OCI-LY1 (cell line): ENCODE results near the gene CEP128.

ENCODE experiments used
- H2AFZ ChIP-seq: fragments of 200-600 bp; sonication (generic), shearing (Covaris generic); 2 replicates; pipeline ENCODE4 v1.6.0; 2014; ENCODE audit warnings: antibody characterized with exemption, mild to moderate bottlenecking, low read length
- H3F3A ChIP-seq: fragments of 200-600 bp; sonication (generic), shearing (Covaris generic); 2 replicates; pipeline ENCODE4 v1.6.0; 2014; ENCODE audit warnings: mild to moderate bottlenecking, antibody characterized with exemption, low read length, moderate library complexity; ENCODE audit not compliant: insufficient read depth
- H3K27ac ChIP-seq: fragments of 200-600 bp; sonication (generic); 2 replicates; pipeline ENCODE4 v1.5.1; 2014; ENCODE audit warnings: low read length, mixed run types, mild to moderate bottlenecking, low read depth; ENCODE audit not compliant: poor library complexity, severe bottlenecking
- H3K27me3 ChIP-seq: fragments of 200-600 bp; sonication (generic); 2 replicates; pipeline ENCODE4 v1.6.0; 2014; ENCODE audit warnings: antibody characterized with exemption, mild to moderate bottlenecking, low read length, moderate library complexity; ENCODE audit not compliant: insufficient read depth
- H3K36me3 ChIP-seq: fragments of 200-600 bp; sonication (generic); 2 replicates; pipeline ENCODE4 v1.6.1; 2014; ENCODE audit warnings: mild to moderate bottlenecking, antibody characterized with exemption, low read length, moderate library complexity, mixed read lengths; ENCODE audit not compliant: insufficient read depth
- H3K4me1 ChIP-seq: fragments of 200-600 bp; sonication (generic); 2 replicates; pipeline ENCODE4 v1.5.1; 2014; ENCODE audit warnings: mild to moderate bottlenecking, low read length, moderate library complexity; ENCODE audit not compliant: insufficient read depth, severe bottlenecking
- H3K4me2 ChIP-seq: fragments of 200-600 bp; sonication (generic), shearing (Covaris generic); 2 replicates; pipeline ENCODE4 v1.6.1; 2014; ENCODE audit warnings: low read length
- H3K4me3 ChIP-seq: fragments of 200-600 bp; sonication (generic); 2 replicates; pipeline ENCODE4 v1.5.1; 2014; ENCODE audit warnings: low read length, low read depth, mild to moderate bottlenecking, mixed read lengths; ENCODE audit not compliant: poor library complexity, severe bottlenecking
- H3K79me2 ChIP-seq: fragments of 200-600 bp; shearing (Covaris generic); 2 replicates; pipeline ENCODE4 v1.6.1; 2016; ENCODE audit warnings: mixed run types, low read length, mixed read lengths; ENCODE audit not compliant: insufficient read depth
- H3K9ac ChIP-seq: fragments of 200-600 bp; sonication (generic), shearing (Covaris generic); 2 replicates; pipeline ENCODE4 v1.6.1; 2014; ENCODE audit warnings: mild to moderate bottlenecking, low read length, mixed read lengths
- H3K9me2 ChIP-seq: fragments of 200-600 bp; sonication (generic), shearing (Covaris generic); 2 replicates; pipeline ENCODE4 v1.6.1; 2014; ENCODE audit warnings: low read depth, mild to moderate bottlenecking, low read length, mixed read lengths
- H3K9me3 ChIP-seq: fragments of 200-600 bp; shearing (Covaris generic); 2 replicates; pipeline ENCODE4 v1.6.1; 2014; ENCODE audit warnings: low read length, mixed read lengths
- H4K20me1 ChIP-seq: fragments of 200-600 bp; sonication (generic), shearing (Covaris generic); 2 replicates; pipeline ENCODE4 v1.6.0; 2016; ENCODE audit warnings: mild to moderate bottlenecking, low read length; ENCODE audit not compliant: insufficient read depth
- CTCF ChIP-seq: fragments of 200-600 bp; sonication (generic), shearing (Covaris generic); IDR thresholded peaks from 2 replicates; pipeline ENCODE4 v1.5.1; 2017; ENCODE audit warnings: mild to moderate bottlenecking, antibody characterized with exemption, low read length, moderate library complexity, mixed read lengths
- EZH2 ChIP-seq: fragments of 200-600 bp; sonication (generic), shearing (Covaris generic); IDR thresholded peaks from 2 replicates; pipeline ENCODE4 v1.8.0; 2017; ENCODE audit warnings: borderline replicate concordance, mixed run types, mild to moderate bottlenecking, antibody characterized with exemption, low read length, moderate library complexity, mixed read lengths

The CEP128 gene

GRCh38 chr14:80447392-80447791 lies 494.1 kb downstream of the CEP128 start:
- Histone ChIP-seq H3K9me3 (no peaks in the 10 kb centered on the region), H3K27me3 (no peaks in the 10 kb centered on the region)
- TF ChIP-seq CTCF (no peak), EZH2 (no peak)

More at GRCh38 chr14:80447392-80447791, 494.1 kb downstream of the CEP128 start:
- no peak overlapping the region for H3K9ac ChIP-seq
- no peak overlapping the region for H3K27ac ChIP-seq
- H2AFZ ChIP-seq: no peak overlapping the region
- no peaks in the 10 kb centered on the region for H3K4me1 ChIP-seq
- no peaks in the 10 kb centered on the region for H3F3A ChIP-seq
- no peak overlapping the region for H3K4me2 ChIP-seq
- H3K4me3 ChIP-seq: no peak overlapping the region
- no peaks in the 10 kb centered on the region for H3K9me2 ChIP-seq
- H4K20me1 ChIP-seq: no peaks in the 10 kb centered on the region
- no peaks in the 10 kb centered on the region for H3K36me3 ChIP-seq
- no peaks in the 10 kb centered on the region for H3K79me2 ChIP-seq
